Smooth muscle cell (in vitro differentiated cells): Measurements from ENCODE around the gene SPRYD7. TPM values are rescaled to one million over a fixed set of nuclear protein-coding genes. Genes with fewer than 3 reads are reported as not detected.

Experiments used
- DNase-seq: peaks from one replicate; lab custom pipeline; 2025; ENCODE audit not compliant: unreplicated experiment; lab: John Stamatoyannopoulos, UW
- H2AFZ ChIP-seq: fragments of 200-600 bp; sonication (generic); 2 replicates; pipeline ENCODE4 v1.6.0; 2016; ENCODE audit warnings: antibody characterized with exemption, low read depth, mild to moderate bottlenecking
- H3F3A ChIP-seq: fragments of 200-600 bp; sonication (generic); 2 replicates; pipeline ENCODE4 v1.6.0; 2017; ENCODE audit warnings: antibody characterized with exemption, low read depth
- H3K27ac ChIP-seq: fragments of 200-600 bp; sonication (generic); 2 replicates; pipeline ENCODE4 v1.5.1; 2016; ENCODE audit warnings: low read depth, mild to moderate bottlenecking
- H3K27me3 ChIP-seq: fragments of 200-600 bp; sonication (generic); 2 replicates; pipeline ENCODE4 v1.6.1; 2016; ENCODE audit warnings: low read depth, mild to moderate bottlenecking
- H3K36me3 ChIP-seq: fragments of 200-600 bp; sonication (generic); 2 replicates; pipeline ENCODE4 v1.5.1; 2016; ENCODE audit warnings: low read depth
- H3K4me1 ChIP-seq: fragments of 200-600 bp; sonication (generic); 2 replicates; pipeline ENCODE4 v1.5.1; 2016; ENCODE audit warnings: low read depth
- H3K4me2 ChIP-seq: fragments of 200-600 bp; sonication (generic); 2 replicates; pipeline ENCODE4 v1.6.0; 2016; ENCODE audit warnings: mild to moderate bottlenecking
- H3K4me3 ChIP-seq: fragments of 200-600 bp; sonication (generic); 2 replicates; pipeline ENCODE4 v1.5.1; 2016; ENCODE audit warnings: mild to moderate bottlenecking
- H3K79me2 ChIP-seq: fragments of 200-600 bp; sonication (generic); 2 replicates; pipeline ENCODE4 v1.6.0; 2016; ENCODE audit warnings: low read depth, mild to moderate bottlenecking
- H3K9ac ChIP-seq: fragments of 200-600 bp; sonication (generic); 2 replicates; pipeline ENCODE4 v1.6.0; 2016; ENCODE audit warnings: low read depth
- H3K9me3 ChIP-seq: fragments of 200-600 bp; sonication (generic); replicated peaks from 2 replicates; pipeline ENCODE4 v1.5.1; 2016; ENCODE audit warnings: low read depth
- H4K20me1 ChIP-seq: fragments of 200-600 bp; sonication (generic); 2 replicates; pipeline ENCODE4 v1.6.0; 2016; ENCODE audit warnings: low read depth
- WGBS: methylation state at CpG from one replicate; pipeline ENCODE4 v1.1.7; 2016; ENCODE audit warnings: low lambda C conversion rate; 5-methylcytosine and 5-hydroxymethylcytosine counted together
- polyA plus RNA-seq: library from polyadenylated mRNA; unstranded; fragments of >200 nt; fragmentation: Nextera tagmentation; extraction: Ambion mirVana; gene quantifications from 2 replicates; pipeline ENCODE4 v1.2.1, GENCODE V29; 2016
- total RNA-seq: library from RNA; depleted of rRNA; stranded (reverse); fragments of >200 nt; gene quantifications from 2 replicates; pipeline ENCODE4 v1.2.3, GENCODE V29; 2014
- TF ChIP-seq, protein P1 (sequence below): fragments of 200-600 bp; sonication (generic); IDR thresholded peaks from 2 replicates; pipeline ENCODE4 v1.5.1; 2017; ENCODE audit warnings: borderline replicate concordance, mild to moderate bottlenecking, antibody characterized with exemption; ENCODE audit not compliant: insufficient read depth, poor library complexity, severe bottlenecking

Gene SPRYD7
- total and polyA plus RNA-seq, 2 experiments from 2014 or later, result 8.1 to 16.1 TPM

DNA sequence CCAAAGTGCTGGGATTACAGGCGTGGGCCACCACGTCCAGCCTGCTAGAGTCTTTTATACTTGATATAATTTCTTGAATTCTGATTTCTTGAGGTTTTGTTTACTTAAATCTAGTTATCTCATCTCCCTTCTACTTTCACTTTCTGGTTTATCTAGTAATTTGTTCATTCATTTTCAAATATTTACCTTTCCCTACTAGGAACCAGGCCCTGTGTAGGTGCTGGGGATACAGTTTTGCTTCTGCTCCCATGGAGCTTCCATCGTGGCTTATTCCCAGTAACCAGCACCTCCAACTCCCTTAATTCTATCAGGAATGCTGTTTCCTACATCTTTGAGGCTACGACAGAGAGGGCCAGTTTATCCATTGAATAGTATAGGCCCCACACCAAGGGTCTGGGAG lies 36.6 kb upstream of the SPRYD7 start:
- Histone ChIP-seq H3K9me3 (no peaks in the 10 kb centered on the region), H3K36me3 (no peaks in the 10 kb centered on the region), H4K20me1 (no peaks in the 10 kb centered on the region), H3K4me2 (no peak overlapping the region), H3K4me3 (no peak overlapping the region), H3F3A (no peaks in the 10 kb centered on the region), H2AFZ (no peak overlapping the region), H3K79me2 (no peaks in the 10 kb centered on the region), H3K27ac (no peak overlapping the region), H3K9ac (no peak overlapping the region), H3K4me1 (no peaks in the 10 kb centered on the region), H3K27me3 (no peaks in the 10 kb centered on the region)
- DNase-seq, result no peak
- WGBS, result 93% methylated on average over 4 of the region's 4 CpGs
- TF ChIP-seq, protein P1, sequence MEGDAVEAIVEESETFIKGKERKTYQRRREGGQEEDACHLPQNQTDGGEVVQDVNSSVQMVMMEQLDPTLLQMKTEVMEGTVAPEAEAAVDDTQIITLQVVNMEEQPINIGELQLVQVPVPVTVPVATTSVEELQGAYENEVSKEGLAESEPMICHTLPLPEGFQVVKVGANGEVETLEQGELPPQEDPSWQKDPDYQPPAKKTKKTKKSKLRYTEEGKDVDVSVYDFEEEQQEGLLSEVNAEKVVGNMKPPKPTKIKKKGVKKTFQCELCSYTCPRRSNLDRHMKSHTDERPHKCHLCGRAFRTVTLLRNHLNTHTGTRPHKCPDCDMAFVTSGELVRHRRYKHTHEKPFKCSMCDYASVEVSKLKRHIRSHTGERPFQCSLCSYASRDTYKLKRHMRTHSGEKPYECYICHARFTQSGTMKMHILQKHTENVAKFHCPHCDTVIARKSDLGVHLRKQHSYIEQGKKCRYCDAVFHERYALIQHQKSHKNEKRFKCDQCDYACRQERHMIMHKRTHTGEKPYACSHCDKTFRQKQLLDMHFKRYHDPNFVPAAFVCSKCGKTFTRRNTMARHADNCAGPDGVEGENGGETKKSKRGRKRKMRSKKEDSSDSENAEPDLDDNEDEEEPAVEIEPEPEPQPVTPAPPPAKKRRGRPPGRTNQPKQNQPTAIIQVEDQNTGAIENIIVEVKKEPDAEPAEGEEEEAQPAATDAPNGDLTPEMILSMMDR, result no peak

DNA sequence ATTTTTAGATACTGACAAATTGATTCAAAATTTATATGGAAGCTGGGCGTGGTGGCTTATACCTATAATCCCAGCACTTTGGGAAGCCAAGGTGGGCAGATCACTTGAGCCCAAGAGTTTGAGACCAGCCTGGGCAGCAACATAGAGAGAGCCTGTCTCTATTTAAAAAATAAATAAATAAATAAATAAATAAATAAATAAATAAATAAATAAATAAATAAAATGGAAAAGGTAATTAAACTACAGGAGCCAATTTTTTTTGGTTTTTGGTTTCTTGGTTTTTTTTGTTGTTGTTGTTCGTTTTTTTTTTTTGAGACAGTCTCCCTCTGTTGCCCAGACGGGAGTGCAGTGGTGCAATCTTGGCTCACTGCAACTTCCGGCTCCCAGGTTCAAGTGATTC lies 31.3 kb upstream of the SPRYD7 start:
- Histone ChIP-seq H3K4me3 (no peak overlapping the region), H3K36me3 (no peaks in the 10 kb centered on the region), H3K4me1 (no peaks in the 10 kb centered on the region), H3K9ac (no peak overlapping the region), H3F3A (no peaks in the 10 kb centered on the region), H3K27me3 (no peaks in the 10 kb centered on the region), H3K79me2 (no peaks in the 10 kb centered on the region), H3K27ac (no peak overlapping the region), H2AFZ (no peak overlapping the region), H3K4me2 (no peak overlapping the region), H3K9me3 (no peaks in the 10 kb centered on the region), H4K20me1 (no peaks in the 10 kb centered on the region)
- 90% methylated on average over 4 of the region's 4 CpGs for WGBS
- TF ChIP-seq, protein P1, result no peak
- DNase-seq, result no peak

DNA sequence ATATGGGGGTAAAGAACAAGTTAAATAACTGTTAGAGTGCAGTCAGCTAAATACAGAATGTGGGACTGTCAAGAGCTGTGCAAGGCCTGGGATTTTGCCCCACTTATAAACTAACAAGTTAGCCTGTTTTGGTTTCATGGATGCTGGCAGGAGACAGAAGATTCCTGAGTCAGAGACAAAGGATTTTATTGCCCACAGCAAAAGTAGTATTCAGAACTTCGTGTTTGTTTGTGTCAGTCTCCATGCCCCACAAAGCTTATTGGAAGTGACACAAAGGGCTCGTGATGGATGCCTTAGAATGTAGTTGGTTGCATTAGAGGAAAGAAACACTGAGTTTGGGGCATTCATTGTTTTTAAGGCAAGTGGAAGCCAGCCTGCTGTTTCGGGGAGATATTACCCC lies 22.2 kb upstream of the SPRYD7 start:
- no peak overlapping the region for H3K27ac ChIP-seq
- H3K79me2 ChIP-seq, result no peaks in the 10 kb centered on the region
- H3K4me2 ChIP-seq, result no peak overlapping the region
- no peak overlapping the region for H2AFZ ChIP-seq
- no peak for DNase-seq
- H3K9me3 ChIP-seq, result no peaks in the 10 kb centered on the region
- H3K27me3 ChIP-seq, result no peaks in the 10 kb centered on the region
- no peaks in the 10 kb centered on the region for H3K4me1 ChIP-seq
- TF ChIP-seq, protein P1, result no peak
- no peaks in the 10 kb centered on the region for H4K20me1 ChIP-seq
- WGBS, result 76% methylated on average over 3 of the region's 3 CpGs
- no peaks in the 10 kb centered on the region for H3F3A ChIP-seq
- no peak overlapping the region for H3K9ac ChIP-seq
- H3K4me3 ChIP-seq, result no peak overlapping the region
- no peaks in the 10 kb centered on the region for H3K36me3 ChIP-seq

DNA sequence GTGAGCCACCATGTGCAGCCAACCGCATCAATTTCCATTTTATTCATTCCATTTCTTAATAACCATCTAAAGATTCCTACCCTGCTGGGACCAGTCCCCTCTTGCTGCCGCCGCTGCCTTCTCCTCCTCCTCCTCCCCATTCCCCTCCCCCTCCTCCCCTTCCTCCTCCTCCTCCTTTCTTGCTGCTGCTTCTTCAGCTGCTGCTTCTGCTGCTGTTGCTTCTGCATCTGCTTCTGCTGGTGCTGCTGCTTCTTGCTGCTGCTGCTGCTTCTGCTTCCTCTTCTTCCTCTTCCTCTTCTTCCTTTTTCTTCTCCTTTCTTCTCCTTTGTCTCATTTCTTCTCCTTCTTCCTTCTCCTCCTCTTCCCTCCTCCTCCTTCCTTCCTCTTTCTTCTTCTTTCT lies 20.0 kb upstream of the SPRYD7 start:
- Histone ChIP-seq H3K27ac (no peak overlapping the region), H3K79me2 (no peaks in the 10 kb centered on the region), H3K36me3 (no peaks in the 10 kb centered on the region), H3K9me3 (no peaks in the 10 kb centered on the region), H3K27me3 (no peaks in the 10 kb centered on the region), H3K4me2 (no peak overlapping the region), H3K9ac (no peak overlapping the region), H3K4me3 (no peak overlapping the region), H2AFZ (no peak overlapping the region), H3K4me1 (no peaks in the 10 kb centered on the region), H4K20me1 (no peaks in the 10 kb centered on the region), H3F3A (no peaks in the 10 kb centered on the region)
- no peak for DNase-seq
- WGBS, result 96% methylated on average over 3 of the region's 3 CpGs
- TF ChIP-seq, protein P1, result no peak
